Ascending aorta (tissue), 2 donors: ENCODE data around the gene CRYBA2. TPM values are rescaled to one million over a fixed set of nuclear protein-coding genes. Genes with fewer than 3 reads are reported as not detected.

ENCODE experiments used
- DNase-seq, 2 donors: peaks; one replicate each; pipeline ENCODE4 v3.0.0-alpha.2; 2019; ENCODE audit warnings: low spot score in 2 of 2
- H3K27ac ChIP-seq, 2 donors: fragments of 200-600 bp; sonication (generic); one replicate each; pipeline ENCODE4 v1.5.1; 2016 to 2017; ENCODE audit warnings: mild to moderate bottlenecking in 1 of 2
- H3K27me3 ChIP-seq: fragments of 200-600 bp; sonication (generic); one replicate; pipeline ENCODE4 v1.5.1; 2017
- H3K36me3 ChIP-seq, 2 donors: fragments of 200-600 bp; sonication (generic); one replicate each; pipeline ENCODE4 v1.5.1; 2016
- H3K4me1 ChIP-seq, 2 donors: fragments of 200-600 bp; sonication (generic); one replicate each; pipeline ENCODE4 v1.5.1; 2016 to 2017; ENCODE audit warnings: mild to moderate bottlenecking in 1 of 2
- H3K4me3 ChIP-seq, 2 donors: fragments of 200-600 bp; sonication (generic); one replicate each; pipeline ENCODE4 v1.5.1; 2016 to 2017; ENCODE audit warnings: mild to moderate bottlenecking in 1 of 2
- H3K9me3 ChIP-seq, 2 donors: fragments of 200-600 bp; sonication (generic); one replicate each; pipeline ENCODE4 v1.5.1; 2016
- intact Hi-C: fragments of 100-400 bp; cut with DNase I; formaldehyde crosslinking; loops from one replicate; pipeline ENCODE4 v1.15.1; 2023
- total RNA-seq: library from RNA; depleted of rRNA; stranded (reverse); fragments of >200 nt; gene quantifications from one replicate; pipeline ENCODE4 v1.1.0, GENCODE V29; 2016
- TF ChIP-seq, protein P1 (sequence below), 3 experiments: fragments of 200-600 bp in 2 of 3; fragments of 450-650 bp in 1 of 3; sonication (generic) in 2 of 3; IDR thresholded peaks; one replicate each; pipeline ENCODE4 v1.5.1; 2016 to 2019; ENCODE audit warnings: antibody characterized with exemption in 3 of 3, mild to moderate bottlenecking in 1 of 3, moderate library complexity in 1 of 3

CRYBA2 gene
- total RNA-seq, 1 donor from 2014 or later = not detected

DNA sequence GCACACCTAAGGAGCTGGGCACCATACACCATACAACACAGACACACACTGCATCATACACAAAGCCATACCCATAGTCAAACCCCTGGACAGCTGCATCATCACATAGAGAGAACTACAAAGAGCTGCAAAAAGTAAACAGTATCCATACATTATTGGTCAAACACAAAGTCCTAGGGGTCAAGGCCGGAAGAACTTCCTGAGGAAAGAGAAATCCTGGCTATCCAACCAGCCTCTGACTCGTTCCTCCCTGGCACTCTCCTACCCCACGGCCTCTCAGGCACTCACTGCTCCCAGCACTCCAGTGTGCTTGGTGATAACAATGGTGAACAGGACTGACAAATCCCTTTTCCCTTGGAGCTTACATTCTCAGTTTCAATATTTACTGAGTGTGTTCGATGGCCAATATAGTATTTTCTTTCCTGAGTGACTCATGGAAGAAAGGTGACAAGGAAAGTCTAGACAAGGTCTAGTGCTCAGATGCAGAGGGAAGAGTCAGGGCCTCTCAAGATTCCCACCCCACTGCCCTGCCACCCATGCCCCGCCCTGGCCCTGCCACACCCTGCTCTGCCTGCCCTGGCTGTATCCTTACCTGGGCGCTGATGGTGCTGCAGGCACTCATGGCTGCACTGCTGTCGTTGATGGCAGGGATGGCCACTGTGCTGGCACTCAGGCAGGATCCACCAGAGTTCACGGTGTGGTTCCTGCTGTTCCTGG, 44.7 kb upstream of the CRYBA2 start:
- H3K4me3 ChIP-seq = no peak overlapping the region
- H3K27me3 ChIP-seq = peaks cover 8% of the 10 kb centered on the region
- H3K9me3 ChIP-seq = no peaks in the 10 kb centered on the region
- no peaks in the 10 kb centered on the region for H3K36me3 ChIP-seq
- no peak overlapping the region for H3K27ac ChIP-seq
- intact Hi-C loops = no loop called here
- no peaks in the 10 kb centered on the region for H3K4me1 ChIP-seq
- TF ChIP-seq, protein P1, sequence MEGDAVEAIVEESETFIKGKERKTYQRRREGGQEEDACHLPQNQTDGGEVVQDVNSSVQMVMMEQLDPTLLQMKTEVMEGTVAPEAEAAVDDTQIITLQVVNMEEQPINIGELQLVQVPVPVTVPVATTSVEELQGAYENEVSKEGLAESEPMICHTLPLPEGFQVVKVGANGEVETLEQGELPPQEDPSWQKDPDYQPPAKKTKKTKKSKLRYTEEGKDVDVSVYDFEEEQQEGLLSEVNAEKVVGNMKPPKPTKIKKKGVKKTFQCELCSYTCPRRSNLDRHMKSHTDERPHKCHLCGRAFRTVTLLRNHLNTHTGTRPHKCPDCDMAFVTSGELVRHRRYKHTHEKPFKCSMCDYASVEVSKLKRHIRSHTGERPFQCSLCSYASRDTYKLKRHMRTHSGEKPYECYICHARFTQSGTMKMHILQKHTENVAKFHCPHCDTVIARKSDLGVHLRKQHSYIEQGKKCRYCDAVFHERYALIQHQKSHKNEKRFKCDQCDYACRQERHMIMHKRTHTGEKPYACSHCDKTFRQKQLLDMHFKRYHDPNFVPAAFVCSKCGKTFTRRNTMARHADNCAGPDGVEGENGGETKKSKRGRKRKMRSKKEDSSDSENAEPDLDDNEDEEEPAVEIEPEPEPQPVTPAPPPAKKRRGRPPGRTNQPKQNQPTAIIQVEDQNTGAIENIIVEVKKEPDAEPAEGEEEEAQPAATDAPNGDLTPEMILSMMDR (IDR thresholded peaks at IDR 0.05) = no peak
- no peak for DNase-seq

DNA sequence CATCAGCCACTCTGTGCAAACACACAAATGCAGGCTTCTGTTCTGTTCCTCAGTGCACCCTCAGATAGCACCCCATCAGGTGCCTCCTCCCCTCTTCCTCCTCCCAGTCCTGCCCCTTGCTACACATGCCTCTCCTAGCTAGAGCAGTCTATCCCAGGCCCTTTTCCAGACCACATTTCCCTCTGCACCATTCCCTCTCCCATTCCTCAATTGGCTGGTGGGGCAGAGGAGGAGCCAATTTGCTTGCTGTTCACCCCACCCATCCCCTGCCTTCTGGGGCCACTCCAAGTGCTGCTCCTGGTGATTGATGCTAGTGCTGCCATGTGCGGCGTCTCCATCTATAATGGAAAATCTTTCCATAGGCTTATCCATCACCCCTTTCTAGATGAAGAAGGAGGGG, 42.7 kb upstream of the CRYBA2 start:
- intact Hi-C loops = no loop called here
- Histone ChIP-seq H3K36me3 (no peaks in the 10 kb centered on the region), H3K4me1 (no peaks in the 10 kb centered on the region), H3K4me3 (no peak overlapping the region), H3K27ac (no peak overlapping the region), H3K9me3 (no peaks in the 10 kb centered on the region), H3K27me3 (peaks cover under 1% of the 10 kb centered on the region)
- no peak for DNase-seq
- TF ChIP-seq, protein P1 (IDR thresholded peaks at IDR 0.05) = no peak

DNA sequence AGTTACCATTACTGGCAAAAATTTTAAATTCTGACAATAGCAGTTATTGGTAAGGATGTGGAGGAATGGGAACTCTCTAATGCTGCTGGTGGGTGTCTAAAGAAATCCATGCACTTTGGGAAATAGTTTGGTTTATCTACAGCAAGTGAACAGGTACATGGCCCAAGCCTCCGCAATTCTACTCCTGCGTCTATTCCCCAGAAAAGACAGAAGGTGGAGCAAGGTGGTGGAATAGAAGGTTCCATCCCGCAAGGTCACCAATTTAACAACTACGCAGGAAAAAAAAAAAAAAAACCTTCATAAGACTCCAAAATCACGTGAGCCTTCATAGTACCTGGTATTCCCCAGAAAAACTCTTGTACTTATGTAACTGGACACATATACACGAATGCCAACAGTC, 41.6 kb upstream of the CRYBA2 start:
- H3K4me1 ChIP-seq = no peaks in the 10 kb centered on the region
- intact Hi-C loops = no loop called here

DNA sequence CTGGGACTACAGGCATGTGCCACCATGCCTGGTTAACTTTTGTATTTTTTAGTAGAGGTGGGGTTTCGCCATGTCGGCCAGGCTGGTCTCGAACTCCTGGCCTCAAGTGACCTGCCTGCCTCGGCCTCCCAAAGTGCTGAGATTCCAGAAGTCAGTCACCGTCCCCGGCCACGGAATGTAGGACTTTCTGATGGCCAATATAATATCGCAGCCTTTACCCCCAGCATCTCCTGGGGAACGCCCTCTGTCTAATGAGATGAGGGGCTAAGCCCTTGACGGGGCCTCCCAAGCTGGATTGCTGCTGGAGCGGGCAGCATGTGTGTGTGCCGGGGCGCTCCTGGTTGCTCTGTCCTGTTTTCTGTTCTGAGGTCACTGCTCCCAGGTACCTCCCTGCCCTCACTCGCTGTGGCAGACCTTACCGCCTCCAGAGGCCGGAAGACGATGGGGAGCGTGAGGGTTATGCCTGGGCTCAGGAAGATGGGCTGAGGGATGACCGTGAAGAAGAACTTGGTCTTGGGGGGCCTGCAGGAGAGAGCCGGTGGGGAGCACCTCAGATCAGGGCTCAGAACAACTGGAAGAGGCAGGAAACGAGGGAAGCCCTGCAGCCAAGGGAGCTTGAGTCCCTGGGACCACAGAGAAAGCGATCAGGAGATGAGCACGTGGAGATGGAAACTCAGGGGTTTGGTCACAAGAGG, 39.0 kb upstream of the CRYBA2 start:
- TF ChIP-seq, protein P1 (IDR thresholded peaks at IDR 0.05) = no peak
- H3K4me1 ChIP-seq = no peaks in the 10 kb centered on the region
- no peaks in the 10 kb centered on the region for H3K9me3 ChIP-seq
- no peak overlapping the region for H3K4me3 ChIP-seq
- no peaks in the 10 kb centered on the region for H3K27me3 ChIP-seq
- no peak for DNase-seq
- intact Hi-C loops = no loop called here
- H3K27ac ChIP-seq = no peak overlapping the region
- H3K36me3 ChIP-seq = no peaks in the 10 kb centered on the region

More for the DNA sequence above, 41.6 kb upstream of the CRYBA2 start:
- DNase-seq = no peak
- no peak overlapping the region for H3K4me3 ChIP-seq
- no peak overlapping the region for H3K27ac ChIP-seq
- no peaks in the 10 kb centered on the region for H3K36me3 ChIP-seq
- TF ChIP-seq, protein P1 (IDR thresholded peaks at IDR 0.05) = no peak
- H3K27me3 ChIP-seq = no peaks in the 10 kb centered on the region
- no peaks in the 10 kb centered on the region for H3K9me3 ChIP-seq

DNA sequence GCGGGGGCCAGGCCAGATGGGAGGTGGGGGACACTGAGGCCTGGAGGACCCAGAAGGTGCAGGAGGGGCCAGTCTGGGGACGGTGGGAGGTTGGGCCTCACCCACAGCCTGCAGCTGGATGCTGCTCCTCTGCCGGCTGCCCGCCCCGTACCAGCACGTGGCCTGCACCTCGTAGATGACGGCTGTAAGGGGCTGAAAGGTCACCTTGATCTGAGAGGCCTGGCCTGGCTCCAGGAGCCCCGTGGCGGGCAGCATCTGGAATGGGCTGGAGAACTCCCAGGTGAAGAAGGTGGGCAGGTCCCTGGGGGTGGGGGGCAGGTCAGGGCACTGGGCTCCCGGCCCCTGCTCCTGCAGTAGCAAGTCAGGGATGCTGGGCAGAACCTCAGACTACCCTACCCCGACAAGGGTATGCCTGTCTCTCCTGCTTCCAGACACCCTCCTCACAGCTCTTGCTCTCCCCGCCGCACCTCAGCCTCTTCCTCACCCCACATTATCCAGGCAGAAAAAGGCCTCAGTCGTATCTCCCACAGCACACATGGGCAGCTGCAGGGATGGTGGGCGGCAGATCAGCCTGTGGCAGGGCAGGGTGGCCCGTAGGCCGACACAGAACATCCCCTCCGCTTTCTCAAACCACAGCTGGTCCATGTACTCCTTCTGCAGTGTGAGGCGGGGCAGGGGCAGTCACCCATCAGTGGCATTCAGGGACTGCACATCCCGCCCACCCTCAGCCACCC, 38.0 kb upstream of the CRYBA2 start:
- Histone ChIP-seq H3K9me3 (no peaks in the 10 kb centered on the region), H3K4me1 (no peaks in the 10 kb centered on the region), H3K4me3 (no peak overlapping the region), H3K27me3 (no peaks in the 10 kb centered on the region), H3K27ac (no peak overlapping the region), H3K36me3 (no peaks in the 10 kb centered on the region)
- TF ChIP-seq, protein P1 (IDR thresholded peaks at IDR 0.05) = no peak
- DNase-seq = no peak
- intact Hi-C loops = no loop called here
